GM12878 (cell line): ENCODE data around the gene NAGK. TPM values are rescaled to one million over a fixed set of nuclear protein-coding genes. Genes with fewer than 3 reads are reported as not detected.

Experiments
- ATAC-seq: fragments of 200-7000 bp; cut with Tn5 transposase; 3 replicates; pipeline ENCODE4 v1.9.1; 2020; ENCODE audit warnings: mild to moderate bottlenecking, moderate library complexity
- BruUV-seq: library from RNA; stranded (reverse); fragments of 400-500 nt; replicated peaks from 2 replicates; lab custom pipeline; 2021; lab: Mats Ljungman, UMichigan
- CTCF ChIA-PET: fragments of 300-600 bp; sonication (Branson Sonifier 250); formaldehyde crosslinking; extraction: SDS; loops from one replicate; lab custom pipeline; 2021; ENCODE audit warnings: inconsistent platforms; lab: Yijun Ruan, JAX
- POLR2A ChIA-PET: fragments of 350-600 bp; formaldehyde crosslinking; extraction: SDS; loops from one replicate; lab custom pipeline; 2021; ENCODE audit warnings: inconsistent platforms; lab: Charles Lee
- RAD21 ChIA-PET: fragments of 300-600 bp; sonication (Branson Sonifier 250); formaldehyde crosslinking; loops from one replicate; lab custom pipeline; 2023; ENCODE audit warnings: antibody characterized with exemption; ENCODE audit not compliant: unreplicated experiment; lab: Charles Lee
- SMC1A ChIA-PET: fragments of 300-600 bp; sonication (Branson Sonifier 250); formaldehyde crosslinking; loops from one replicate; lab custom pipeline; 2023; ENCODE audit not compliant: unreplicated experiment, uncharacterized antibody; lab: Charles Lee
- DNase-seq: peaks from one replicate; pipeline ENCODE4 v3.0.0-alpha.2; 2011; ENCODE audit warnings: low read depth, low spot score
- FAIRE-seq: peaks from 3 replicates; lab custom pipeline; 2011; peaks lifted over from hg19 to GRCh38; lab: Jason Lieb, UNC
- H2AFZ ChIP-seq: 2 replicates; pipeline ENCODE4 v1.6.0; 2011; ENCODE audit warnings: low read depth, low read length, control low read depth; ENCODE audit not compliant: control insufficient read depth
- H3K27ac ChIP-seq: 2 replicates; pipeline ENCODE4 v1.5.1; 2011; ENCODE audit warnings: control low read depth; ENCODE audit not compliant: control insufficient read depth, insufficient read depth
- H3K27me3 ChIP-seq, 2 experiments: replicated peaks in 1 of 2; 2 replicates each; pipeline versions ENCODE4 v1.6.0 to v1.6.1; 2011; ENCODE audit warnings: low read length in 1 of 2; ENCODE audit not compliant: control insufficient read depth in 2 of 2, insufficient read depth in 2 of 2
- H3K36me3 ChIP-seq, 2 experiments: 2 replicates each; pipeline ENCODE4 v1.5.1; 2011; ENCODE audit warnings: low read length in 1 of 2; ENCODE audit not compliant: control insufficient read depth in 2 of 2, insufficient read depth in 2 of 2
- H3K4me1 ChIP-seq: 2 replicates; pipeline ENCODE4 v1.6.1; 2011; ENCODE audit warnings: mild to moderate bottlenecking, low read length, moderate library complexity, mixed read lengths; ENCODE audit not compliant: control insufficient read depth, insufficient read depth
- H3K4me2 ChIP-seq: 2 replicates; pipeline ENCODE4 v1.6.0; 2011; ENCODE audit warnings: control low read depth; ENCODE audit not compliant: control insufficient read depth, insufficient read depth
- H3K4me3 ChIP-seq: fragments of 200-600 bp; sonication (generic); 2 replicates; pipeline ENCODE4 v1.5.1; 2016
- H3K79me2 ChIP-seq: 2 replicates; pipeline ENCODE4 v1.6.0; 2011; ENCODE audit warnings: low read length; ENCODE audit not compliant: control insufficient read depth, insufficient read depth
- H3K9ac ChIP-seq: 2 replicates; pipeline ENCODE4 v1.8.0; 2011; ENCODE audit warnings: low read length, control low read depth, mixed read lengths; ENCODE audit not compliant: control insufficient read depth, insufficient read depth
- H3K9me3 ChIP-seq: replicated peaks from 3 replicates; pipeline ENCODE4 v1.5.1; 2011; ENCODE audit warnings: mild to moderate bottlenecking, low read length; ENCODE audit not compliant: control insufficient read depth, insufficient read depth
- H4K20me1 ChIP-seq: 2 replicates; pipeline ENCODE4 v1.6.0; 2011; ENCODE audit not compliant: control insufficient read depth, insufficient read depth
- BCL11A ChIP-seq: IDR thresholded peaks from 2 replicates; pipeline ENCODE4 v1.6.1; 2011; ENCODE audit warnings: low read depth, low read length
- IRF4 ChIP-seq: IDR thresholded peaks from 2 replicates; pipeline ENCODE4 v1.6.1; 2011; ENCODE audit warnings: low read depth, low read length
- RAD51 ChIP-seq: fragments of 450-650 bp; IDR thresholded peaks from 2 replicates; pipeline ENCODE4 v1.6.1; 2016; ENCODE audit warnings: moderate library complexity, mild to moderate bottlenecking, inconsistent platforms
- SREBF1 ChIP-seq: IDR thresholded peaks from 2 replicates; pipeline ENCODE4 v1.6.1; 2012; ENCODE audit warnings: mild to moderate bottlenecking, low read length
- STAT3 ChIP-seq: IDR thresholded peaks from 2 replicates; pipeline ENCODE4 v1.6.1; 2011; ENCODE audit warnings: low read depth, low read length, improper control_type of control experiment
- WGBS: methylation state at CpG from one replicate; pipeline ENCODE4 v1.1.6; 2016; ENCODE audit warnings: low lambda C conversion rate; ENCODE audit not compliant: insufficient replicate concordance, insufficient coverage; ENCODE audit errors: missing lambda C conversion rate; 5-methylcytosine and 5-hydroxymethylcytosine counted together
- in situ Hi-C: fragments of 300-500 bp; cut with MboI; formaldehyde crosslinking; loops from 9 replicates; pipeline ENCODE4 v1.14.3; 2018; ENCODE audit warnings: mixed read lengths
- intact Hi-C: fragments of 100-400 bp; cut with micrococcal nuclease; formaldehyde crosslinking; loops from one replicate; pipeline ENCODE4 v1.14.2; 2022; ENCODE audit not compliant: unreplicated experiment
- polyA plus RNA-seq, 11 experiments: library from polyadenylated mRNA; depleted of rRNA in 4 of 11; unstranded in 6 of 11; stranded (reverse) in 5 of 11; fragments of >200 nt; fragmentation: Nextera tagmentation in 4 of 11; fragmentation: Illumina TruSeq in 1 of 11; extraction: Ambion mirVana in 4 of 11; extraction: Trizol in 1 of 11; gene quantifications; 1 replicate in 1 of 11; 2 replicates in 10 of 11; pipeline versions ENCODE4 v1.2.1 to v1.2.3, GENCODE V29; 2011 to 2016; ENCODE audit warnings: inconsistent platforms in 2 of 11, missing spikeins in 2 of 11, low read depth in 1 of 11
- total RNA-seq, 4 experiments: library from RNA; depleted of rRNA in 3 of 4; stranded (reverse); fragments of >200 nt in 3 of 4; fragmentation: Illumina TruSeq in 1 of 4; extraction: Trizol in 1 of 4; gene quantifications; 2 replicates each; pipeline versions ENCODE4 v1.2.1 to v1.2.3, GENCODE V29; 2013 to 2021
- TF ChIP-seq, protein P1 (sequence below): fragments of 150-350 bp; IDR thresholded peaks from 2 replicates; pipeline ENCODE4 v1.6.1; 2014; ENCODE audit warnings: mild to moderate bottlenecking, low read depth, low read length

The NAGK gene
- total and polyA plus RNA-seq, 10 of the 15 experiments (the other 5 are each of a cell fraction or from before 2014, with no cell fraction given): 67.7 to 137 (median 115) TPM

DNA sequence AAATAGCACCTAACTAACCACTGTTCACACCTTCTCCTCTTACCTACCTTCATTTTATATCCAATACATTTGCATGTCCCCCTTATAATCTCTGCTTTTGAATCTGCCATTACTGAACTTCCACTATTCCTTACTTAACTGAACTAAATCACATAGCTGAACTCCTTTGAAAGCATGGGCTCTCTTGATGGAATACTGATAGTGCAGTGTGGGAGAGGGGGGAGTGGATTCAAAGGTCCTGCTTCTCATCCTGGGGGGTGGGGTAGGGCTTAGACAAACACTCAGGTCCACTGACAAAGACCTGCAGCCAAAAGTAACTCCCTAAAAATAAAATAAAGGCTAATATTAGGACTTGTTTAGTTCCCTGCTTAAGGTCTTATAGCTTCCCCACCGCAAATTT, 53.0 kb downstream of the NAGK start (continued):
- no peak for TF ChIP-seq RAD51
- TF ChIP-seq, protein P1, sequence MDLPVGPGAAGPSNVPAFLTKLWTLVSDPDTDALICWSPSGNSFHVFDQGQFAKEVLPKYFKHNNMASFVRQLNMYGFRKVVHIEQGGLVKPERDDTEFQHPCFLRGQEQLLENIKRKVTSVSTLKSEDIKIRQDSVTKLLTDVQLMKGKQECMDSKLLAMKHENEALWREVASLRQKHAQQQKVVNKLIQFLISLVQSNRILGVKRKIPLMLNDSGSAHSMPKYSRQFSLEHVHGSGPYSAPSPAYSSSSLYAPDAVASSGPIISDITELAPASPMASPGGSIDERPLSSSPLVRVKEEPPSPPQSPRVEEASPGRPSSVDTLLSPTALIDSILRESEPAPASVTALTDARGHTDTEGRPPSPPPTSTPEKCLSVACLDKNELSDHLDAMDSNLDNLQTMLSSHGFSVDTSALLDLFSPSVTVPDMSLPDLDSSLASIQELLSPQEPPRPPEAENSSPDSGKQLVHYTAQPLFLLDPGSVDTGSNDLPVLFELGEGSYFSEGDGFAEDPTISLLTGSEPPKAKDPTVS: no peak

GRCh38 chr2:71122387-71123298, 54.2 kb downstream of the NAGK start:
- Histone ChIP-seq H3K4me2 (no peak overlapping the region), H3K27ac (no peak overlapping the region), H3K9ac (no peak overlapping the region), H3K27me3 (no peaks in the 10 kb centered on the region), H3K4me3 (no peak overlapping the region), H4K20me1 (no peaks in the 10 kb centered on the region), H2AFZ (no peak overlapping the region), H3K36me3 (peaks cover 1 to 16% of the 10 kb centered on the region in 2 experiments; a peak in 3 of 4 replicates), H3K79me2 (peaks cover 5% of the 10 kb centered on the region), H3K4me1 (no peaks in the 10 kb centered on the region), H3K9me3 (no peaks in the 10 kb centered on the region)
- intact Hi-C loops: no loop called here
- no TSS peak for BruUV-seq
- no peak for ATAC-seq
- 95% methylated on average over 7 of the region's 7 CpGs for WGBS
- in situ Hi-C loops: no loop called here
- TF ChIP-seq BCL11A (no peak), STAT3 (no peak), IRF4 (no peak), SREBF1 (no peak)
- RAD21 ChIA-PET: no interaction called here
- SMC1A ChIA-PET: no interaction called here
- no peak for FAIRE-seq
- POLR2A ChIA-PET: no interaction called here
- DNase-seq: no peak
- CTCF ChIA-PET: interaction anchor here (1.2 kb wide), 1 partner anchor 33 kb away, joined by 3 read pairs; no protein-coding TSS in a partner anchor
